HG03432 (cell line): Measurements from ENCODE around the gene GGCT.
"Not testable (repeated sequence)": the region's sequence is repeated elsewhere in the genome, so short reads cannot be mapped to it uniquely, and the experiment has no call there.

Source experiments
- ATAC-seq: cut with Tn5 transposase; IDR thresholded peaks from one replicate; pipeline ENCODE4 v1.9.1; 2021; ENCODE audit warnings: mild to moderate bottlenecking, moderate library complexity; ENCODE audit not compliant: unreplicated experiment

The GGCT gene, protein sequence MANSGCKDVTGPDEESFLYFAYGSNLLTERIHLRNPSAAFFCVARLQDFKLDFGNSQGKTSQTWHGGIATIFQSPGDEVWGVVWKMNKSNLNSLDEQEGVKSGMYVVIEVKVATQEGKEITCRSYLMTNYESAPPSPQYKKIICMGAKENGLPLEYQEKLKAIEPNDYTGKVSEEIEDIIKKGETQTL

DNA sequence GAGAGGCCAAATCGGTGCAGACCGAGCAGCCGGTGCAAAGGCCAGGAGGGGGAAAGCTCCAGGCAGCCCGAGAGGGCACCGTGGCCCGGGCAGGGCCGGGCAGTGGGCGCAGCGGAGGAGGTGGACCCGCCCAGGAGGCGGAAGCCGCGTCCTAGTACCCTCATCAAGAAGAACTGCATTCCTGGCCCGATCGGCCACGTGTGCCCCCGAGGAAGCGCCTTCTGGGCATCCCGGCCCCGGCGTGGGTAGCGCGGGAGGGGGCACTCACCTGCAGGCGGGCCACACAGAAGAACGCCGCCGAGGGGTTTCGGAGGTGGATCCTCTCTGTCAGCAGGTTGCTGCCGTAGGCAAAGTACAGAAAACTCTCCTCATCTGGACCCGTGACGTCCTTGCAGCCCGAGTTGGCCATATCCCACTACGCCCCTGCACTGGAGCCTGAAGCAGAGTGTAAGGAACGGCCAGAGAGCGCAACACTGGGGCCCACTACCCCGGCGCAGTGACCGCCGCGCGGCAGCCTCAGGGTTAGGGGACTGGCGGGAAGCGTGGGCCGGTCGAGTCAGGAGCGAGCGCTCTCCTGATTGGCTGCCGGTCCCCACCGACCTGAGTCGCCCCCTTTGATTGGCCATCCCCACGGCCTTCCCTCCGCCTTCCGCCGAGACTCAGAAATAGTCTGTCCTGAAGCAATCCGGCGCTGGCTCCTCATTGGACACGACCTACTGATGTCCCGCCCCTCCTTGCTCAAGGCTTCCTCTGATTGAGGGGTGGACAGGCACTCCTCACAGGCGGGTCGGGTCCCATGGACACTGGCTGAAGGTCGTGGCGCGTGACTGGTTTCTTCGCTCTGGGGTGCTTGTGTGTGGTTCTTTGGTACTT, at the start of gene GGCT:
Gene GGCT, minus strand, starts transcription at position 529 of the 873 bp plus-strand sequence. Its CDS starts 120 bp downstream, at position 409.
- peak; percentile 97 for ATAC-seq

DNA sequence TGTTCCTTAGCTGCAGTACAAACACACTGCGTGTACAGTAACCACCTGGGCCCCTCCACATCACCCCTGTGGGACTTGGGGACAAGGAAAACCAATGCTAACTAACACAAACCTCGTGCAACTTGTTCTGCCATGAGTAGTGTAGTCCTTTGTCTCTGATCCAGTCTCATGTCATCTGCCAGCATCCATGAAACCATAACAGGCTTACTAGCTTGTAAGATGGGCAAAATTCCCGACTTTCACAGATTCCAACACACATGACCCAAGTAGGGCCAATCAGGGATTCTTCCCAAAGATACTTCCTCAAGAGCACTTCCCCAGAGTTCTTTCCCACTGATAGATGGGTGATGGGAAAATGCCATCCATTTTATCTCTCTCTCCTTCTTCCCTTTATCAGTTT, 48.9 kb upstream of the GGCT start:
- ATAC-seq: no peak

DNA sequence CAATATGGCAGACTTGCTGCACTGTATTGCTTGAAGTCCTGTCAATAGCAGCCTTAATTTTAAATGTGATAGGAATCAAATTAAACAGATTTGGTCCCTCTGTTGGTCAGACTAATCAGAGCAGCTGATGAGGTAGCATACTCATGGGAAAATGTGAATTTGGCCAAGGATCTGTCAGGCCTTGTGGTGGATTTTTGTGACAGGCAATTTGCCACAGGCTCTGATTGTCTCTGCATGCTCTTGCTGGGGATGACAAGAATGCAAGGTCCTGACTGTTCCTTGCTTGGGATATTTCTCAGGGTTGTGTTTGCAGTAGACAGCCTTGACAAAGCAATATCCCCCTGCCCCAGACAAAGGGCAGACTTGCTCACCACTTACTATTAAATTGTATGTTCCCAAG, 48.5 kb upstream of the GGCT start:
- ATAC-seq: no peak

DNA sequence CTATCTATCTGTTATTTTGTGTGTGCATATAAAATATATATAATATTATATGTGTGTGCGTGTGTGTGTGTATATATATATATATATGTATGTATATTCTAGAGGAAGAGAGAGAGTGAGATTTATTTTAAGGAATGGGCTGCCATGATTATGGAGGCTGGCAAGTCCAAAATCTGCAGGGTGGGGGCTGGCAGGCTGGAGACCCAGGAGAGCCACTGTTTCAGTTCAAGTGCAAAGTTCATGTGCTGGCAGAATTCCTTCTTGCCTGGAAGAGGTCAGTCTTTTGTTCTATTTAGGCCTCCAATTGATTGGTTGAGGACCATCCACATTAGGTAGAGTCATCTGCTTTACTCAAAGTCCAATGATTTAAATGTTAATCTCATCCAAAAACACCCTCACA, 47.7 kb upstream of the GGCT start:
- no peak for ATAC-seq

DNA sequence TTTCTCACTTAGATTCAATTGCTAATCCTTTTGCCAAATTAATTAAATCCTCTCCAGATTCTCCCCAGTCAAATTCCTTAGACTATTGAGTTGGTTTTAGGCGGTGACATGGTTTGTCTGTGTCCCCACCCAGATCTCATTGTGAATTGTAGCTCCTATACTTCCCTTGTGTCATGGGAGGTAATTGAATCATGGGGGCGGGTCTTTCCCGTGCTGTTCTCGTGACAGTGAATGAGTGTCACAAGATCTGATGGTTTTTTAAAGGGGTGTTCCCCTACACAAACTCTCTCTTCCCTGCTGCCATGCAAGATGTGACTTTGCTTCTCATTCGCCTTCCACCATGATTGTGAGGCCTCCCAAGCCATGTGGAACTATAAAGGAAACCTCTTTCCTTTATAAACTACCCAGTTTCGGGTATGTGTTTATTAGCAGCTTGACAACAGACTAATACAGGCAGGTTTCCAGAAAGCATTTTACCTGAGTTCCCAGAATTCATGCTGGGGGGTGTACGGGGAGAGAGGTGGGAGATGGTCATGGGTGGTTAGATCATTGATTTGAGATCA, 45.4 kb upstream of the GGCT start:
- no peak for ATAC-seq

DNA sequence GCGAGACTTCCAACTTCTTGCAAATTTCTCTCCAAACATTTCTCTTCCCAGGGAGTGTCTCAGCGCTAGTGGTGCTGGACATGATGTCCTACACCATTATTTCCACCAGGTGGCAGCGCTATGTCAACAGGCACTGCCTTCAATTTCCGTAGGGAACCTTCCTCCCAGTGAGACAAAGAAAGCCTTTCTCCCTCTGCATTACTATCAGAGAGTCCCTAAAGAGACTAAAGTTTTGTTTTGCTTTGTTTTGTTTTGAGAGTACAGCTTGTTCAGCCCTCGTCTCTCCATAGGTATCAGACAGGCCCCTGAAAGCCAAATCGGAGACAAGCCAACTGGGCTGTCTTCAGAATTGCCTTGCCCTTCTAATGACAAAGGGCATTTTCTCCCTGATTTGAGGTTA, 44.2 kb upstream of the GGCT start:
- peak; percentile 66 for ATAC-seq

DNA sequence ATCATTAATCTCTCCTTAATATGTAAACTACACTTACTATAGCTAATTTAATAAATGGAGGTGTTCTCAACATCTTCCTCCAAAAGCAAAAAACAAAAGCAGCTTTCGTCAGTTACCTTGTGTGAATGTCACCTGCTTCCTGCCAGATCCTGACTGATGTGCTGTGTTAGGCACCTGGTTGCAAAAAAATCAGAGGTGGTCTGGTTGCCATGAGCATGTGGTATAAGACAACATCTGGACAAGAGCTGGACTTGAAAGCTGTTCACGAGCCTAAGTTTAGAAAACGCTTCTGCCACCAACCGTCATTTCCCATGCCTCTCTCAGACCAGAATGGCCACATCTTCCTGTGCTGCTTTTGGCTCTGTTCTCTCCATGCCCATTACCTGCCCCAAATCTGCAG, 42.0 kb upstream of the GGCT start:
- ATAC-seq: no peak

DNA sequence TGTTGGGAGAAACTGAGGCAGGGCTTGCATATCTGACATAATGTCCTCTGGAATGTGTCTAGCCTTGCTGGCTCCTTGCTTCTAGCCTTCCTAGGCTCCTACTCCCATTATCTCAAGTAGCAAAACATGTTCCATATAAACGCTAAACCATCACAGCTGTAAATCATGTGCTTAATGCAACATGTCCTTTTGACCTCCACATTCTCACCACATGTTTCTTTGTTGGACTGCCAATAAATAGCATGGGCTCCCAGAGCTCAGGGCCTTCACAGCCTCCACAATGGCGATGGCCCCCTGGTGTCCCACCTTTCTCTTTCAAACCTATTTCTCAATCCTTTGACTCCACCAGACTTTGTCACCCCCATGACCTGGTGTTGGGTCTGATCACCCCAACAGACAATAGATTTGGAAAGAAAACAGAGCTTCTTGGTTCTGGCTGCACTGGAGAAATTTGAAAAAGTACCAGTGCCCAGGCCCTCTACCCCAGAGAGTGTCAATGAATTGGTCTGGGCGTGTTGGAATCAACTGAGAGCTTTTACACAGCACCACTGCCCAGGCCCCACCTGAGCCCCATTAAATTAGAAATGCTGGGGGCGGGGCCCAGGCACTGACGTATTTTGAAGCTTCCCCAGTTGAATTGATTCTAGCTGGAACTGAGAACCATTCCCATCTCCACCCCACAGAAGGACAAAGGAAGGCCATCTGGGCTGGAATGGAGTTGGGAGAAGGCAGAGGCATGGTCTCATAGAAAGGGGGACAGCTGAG, 41.3 kb upstream of the GGCT start:
- no peak for ATAC-seq

DNA sequence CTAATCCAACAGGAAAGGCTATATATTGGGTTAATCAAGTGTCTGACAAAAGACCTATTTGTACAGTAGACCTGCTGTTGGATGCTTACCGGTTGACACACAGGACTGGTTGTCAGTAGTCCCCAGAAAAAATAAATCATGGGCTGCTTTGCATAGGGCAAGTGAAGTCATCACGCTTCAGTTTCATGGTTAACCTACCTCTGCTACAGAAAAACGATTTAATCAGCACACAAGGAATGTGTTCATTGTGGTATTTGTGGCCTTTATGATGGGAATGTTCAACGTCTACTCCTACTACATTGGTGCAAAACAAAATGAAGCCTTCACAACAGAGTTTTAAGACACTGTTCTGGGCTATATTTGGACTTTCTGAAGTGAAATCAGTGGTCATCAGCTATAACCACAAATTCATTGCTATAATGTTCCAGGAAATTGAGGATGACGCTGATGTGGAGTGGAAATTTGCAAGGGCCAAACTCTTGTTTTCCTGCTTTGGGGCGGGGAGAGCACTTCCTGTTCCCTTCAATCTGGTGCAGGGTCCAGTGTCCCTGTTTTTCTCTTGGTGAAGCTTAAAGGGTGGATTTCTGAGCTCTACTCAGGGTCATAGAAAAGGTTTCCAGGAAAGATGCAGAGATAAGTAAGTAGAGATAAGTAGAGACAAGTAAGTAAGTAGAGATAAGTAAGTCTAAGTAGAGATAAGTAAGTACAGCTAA, 39.3 kb upstream of the GGCT start:
- ATAC-seq: no peak

DNA sequence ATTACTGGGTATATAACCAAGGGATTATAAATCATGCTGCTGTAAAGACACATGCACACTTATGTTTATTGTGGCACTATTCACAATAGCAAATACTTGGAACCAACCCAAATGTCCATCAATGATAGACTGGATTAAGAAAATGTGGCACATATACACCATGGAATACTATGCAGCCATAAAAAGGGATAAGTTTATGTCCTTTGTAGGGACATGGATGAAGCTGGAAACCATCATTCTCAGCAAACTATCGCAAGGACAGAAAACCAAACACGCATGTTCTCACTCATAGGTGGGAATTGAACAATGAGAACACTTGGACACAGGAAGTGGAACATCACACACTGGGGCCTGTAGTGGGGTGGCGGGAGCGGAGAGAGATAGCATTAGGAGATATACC, 38.5 kb upstream of the GGCT start:
- not testable (repeated sequence) for ATAC-seq

DNA sequence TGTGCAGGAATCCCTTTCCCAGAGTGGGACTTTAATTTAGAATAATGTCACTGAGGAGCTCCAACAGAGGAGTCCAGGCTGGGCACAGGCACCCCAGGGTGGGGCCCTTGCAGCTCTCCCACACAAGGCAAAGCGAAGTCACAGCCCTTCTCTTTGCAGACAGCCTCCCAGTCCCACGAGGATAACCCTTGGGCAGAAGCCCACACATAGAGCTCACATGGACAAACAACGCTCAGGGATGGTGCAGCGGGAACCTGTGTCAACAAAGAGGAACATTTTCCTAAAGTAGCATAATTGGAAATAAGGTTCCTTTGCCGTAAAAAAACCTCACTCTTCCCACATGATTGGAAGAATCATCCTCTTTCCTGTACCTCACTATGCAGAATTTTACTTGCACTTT, 29.3 kb upstream of the GGCT start:
- no peak for ATAC-seq

DNA sequence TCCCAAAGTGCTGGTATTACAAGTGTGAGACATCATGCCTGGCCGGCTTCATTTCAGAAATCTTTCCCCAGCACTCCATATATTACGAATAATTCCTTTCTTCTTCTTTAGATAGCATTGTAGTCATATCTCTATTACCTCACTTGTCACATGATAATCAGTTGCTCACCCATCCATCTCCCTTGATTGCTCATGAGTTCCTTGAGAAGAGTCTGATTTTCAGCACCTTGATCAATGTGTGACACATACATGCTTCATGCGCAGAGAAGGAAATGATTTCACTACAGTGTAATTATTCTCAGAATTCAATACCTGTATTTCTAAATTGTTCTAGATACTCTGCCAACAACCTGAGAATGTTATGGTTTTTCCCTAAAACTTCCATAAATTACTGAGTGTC, 26.7 kb upstream of the GGCT start:
- no peak for ATAC-seq

DNA sequence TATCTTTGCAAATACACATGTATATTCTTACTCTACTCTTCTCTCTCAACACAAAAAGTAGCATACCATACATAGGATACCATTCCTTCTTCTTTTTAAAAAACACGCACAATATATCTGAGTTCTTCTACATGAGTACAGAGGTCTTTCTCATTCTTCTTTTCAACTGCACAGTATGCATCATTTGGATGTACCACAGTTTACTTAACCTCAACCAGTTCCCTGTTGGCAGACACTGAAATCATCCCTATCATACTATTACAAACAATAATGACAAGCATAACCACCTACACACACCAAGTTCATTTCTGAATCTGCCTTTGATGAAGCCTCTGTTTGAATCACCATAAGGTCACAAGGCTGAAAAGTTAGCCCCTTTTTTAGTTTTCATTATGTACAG, 25.7 kb upstream of the GGCT start:
- ATAC-seq: no peak

DNA sequence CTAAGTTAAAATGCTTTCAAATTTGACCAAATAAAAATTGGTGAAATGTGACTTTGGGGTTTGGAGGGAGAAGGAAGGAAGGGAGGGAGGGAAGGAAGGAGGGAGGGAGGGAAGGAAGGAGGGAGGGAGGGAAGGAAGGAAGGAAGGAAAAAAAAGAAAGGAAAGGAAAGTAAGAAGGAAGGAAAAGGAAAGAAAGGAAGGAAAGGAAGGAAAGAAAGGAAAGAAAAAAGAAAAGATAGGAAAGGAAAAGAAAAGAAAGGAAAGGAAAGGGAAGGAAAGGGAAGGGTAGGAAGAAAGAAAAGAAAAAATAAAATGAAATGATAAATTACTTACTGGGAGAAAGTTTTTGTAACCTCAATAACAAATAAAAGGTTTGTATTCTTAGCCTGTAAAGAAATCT, 24.1 kb upstream of the GGCT start:
- no peak for ATAC-seq

DNA sequence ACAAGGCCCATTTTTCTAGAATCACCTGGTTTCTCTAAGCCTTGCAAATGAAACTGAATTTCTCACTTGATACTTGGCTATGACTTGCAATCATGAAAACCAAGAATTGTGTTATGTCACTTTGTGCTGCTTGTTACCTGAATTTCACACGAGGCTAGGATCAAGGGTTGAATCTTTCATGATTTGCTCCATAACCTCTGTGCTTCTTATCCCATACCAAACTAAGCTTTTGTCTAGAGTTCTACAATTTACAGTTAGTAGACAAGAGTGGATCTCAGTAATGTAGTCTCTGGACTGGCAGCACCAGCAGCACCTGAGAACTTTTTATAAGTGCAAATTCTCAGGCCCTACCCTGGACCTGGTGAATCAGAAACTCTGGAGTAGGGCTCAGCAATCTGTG, 22.7 kb upstream of the GGCT start:
- ATAC-seq: not testable (repeated sequence)

DNA sequence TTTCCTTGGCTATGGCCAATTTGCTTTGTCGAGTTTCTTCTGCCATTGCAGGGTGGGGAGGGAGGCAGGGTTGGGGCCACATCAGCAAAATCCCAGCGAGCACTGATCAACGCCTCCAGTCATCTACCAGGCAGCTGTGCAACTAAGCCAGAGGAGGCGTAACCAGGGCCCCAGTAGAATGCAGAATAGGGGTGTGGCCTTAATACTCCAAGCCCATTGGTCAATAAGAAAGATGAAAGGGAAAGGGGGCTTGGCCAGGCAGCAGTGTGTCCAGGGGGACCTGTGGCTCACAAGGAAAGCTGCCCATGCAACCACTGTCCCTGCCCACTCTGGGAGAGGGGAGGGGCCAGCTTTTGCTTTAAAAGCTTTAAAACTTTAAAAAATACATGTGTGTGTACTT, 21.5 kb upstream of the GGCT start:
- no peak for ATAC-seq

DNA sequence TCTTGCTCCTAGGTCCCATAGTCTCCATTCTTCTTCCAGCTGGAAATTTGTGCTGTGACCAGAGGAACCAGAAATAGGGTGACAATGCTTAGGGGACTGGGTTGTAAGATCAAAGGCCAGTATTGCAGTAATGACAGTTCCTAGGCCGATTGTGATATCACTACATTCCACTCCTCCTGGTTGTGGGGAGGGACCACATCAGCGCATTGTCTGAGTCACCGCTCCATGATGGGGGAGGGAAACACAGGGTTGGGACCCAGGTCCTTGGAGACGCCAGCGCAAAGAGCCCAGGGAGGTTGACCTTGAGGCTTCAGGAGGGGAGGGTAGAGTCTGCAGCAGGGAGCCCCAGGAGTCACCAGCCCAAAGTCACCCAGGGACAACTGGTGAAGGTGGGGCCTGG, 20.8 kb upstream of the GGCT start:
- no peak for ATAC-seq

DNA sequence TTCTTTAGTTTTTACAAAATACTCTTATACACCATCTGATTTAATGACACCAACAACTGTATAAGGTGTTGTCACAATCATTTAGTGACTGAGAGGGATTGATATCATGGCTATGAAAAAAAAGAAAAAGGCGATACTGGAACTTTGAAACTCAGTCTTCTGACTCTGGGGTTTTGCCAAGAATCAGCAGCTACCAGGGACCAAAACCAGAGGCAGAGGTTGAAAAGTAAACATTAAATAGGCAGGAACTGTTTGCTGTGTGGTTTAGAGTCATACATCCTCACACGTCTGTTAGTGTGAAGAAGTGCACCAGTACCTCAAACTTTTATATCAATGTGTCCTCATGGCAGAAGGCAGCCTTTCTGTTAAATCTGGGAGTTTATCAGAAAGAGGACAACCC, 19.9 kb upstream of the GGCT start:
- no peak for ATAC-seq

DNA sequence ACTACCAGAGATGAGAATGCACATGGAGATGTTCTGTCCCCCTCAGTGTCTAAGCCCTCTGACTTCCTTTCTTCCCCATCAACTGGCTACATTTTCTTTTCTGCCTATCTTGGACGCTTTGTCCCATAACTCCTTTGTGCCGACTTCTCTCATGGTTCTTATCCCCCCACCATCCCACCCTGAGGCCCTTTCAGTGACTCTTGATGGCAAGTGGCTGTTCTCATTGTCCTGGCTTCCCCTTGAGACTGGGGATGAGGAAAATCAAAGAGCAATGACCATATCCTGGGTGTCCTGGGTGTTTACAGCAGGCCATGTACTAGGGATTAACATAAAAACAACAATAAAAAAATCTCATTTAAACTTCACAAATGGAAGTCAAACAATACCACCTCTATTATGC, 18.8 kb upstream of the GGCT start:
- ATAC-seq: no peak

DNA sequence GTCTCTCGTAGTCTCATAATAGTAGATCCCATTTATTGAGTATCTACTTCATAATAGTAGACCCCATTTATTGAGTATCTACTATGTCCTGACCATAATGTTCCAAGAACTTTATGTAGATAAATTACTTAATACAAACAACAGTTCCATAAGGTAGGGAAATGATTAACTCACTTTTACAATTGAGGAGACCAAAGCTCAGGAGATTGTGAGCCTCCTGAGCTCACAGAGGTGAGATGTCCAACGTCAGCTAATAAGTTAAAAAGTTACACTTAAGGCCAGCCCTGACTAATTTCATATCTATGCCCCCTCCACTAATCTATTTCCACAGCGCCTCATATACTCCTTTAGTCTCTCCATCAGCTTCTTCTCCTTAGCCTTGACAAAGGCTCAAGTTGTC, 17.5 kb upstream of the GGCT start:
- ATAC-seq: no peak

DNA sequence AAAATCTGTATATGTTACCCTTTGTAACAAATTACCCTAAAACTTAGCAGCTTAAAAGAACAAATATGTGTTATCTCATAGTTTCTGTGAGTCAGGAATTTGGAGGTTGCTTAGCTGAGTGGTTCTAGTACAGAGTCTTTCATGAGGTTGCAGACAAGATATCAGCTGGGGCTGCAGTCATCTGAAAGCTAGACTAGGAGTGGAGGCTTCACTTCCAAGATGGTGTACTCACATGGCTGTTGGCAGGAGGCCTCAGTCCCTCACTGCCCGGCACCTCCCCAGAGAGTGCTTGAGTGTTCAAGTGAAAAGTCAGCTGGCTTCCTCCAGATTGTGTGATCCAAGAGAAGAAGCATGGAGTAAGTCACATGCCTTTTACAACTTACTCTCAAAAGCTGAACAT, 16.9 kb upstream of the GGCT start:
- no peak for ATAC-seq
